Activated naive CD8-positive, alpha-beta T cell (primary cell): Measurements from ENCODE around the gene RASSF10.
"Not testable (repeated sequence)": the region's sequence is repeated elsewhere in the genome, so short reads cannot be mapped to it uniquely, and the experiment has no call there.

Source experiments
- H3K27ac Mint-ChIP-seq: one replicate; pipeline ENCODE4 v1.8.0; 2021; ENCODE audit warnings: mixed read lengths
- H3K27me3 Mint-ChIP-seq: one replicate; pipeline ENCODE4 v1.8.0; 2021; ENCODE audit warnings: mixed read lengths
- H3K36me3 Mint-ChIP-seq: one replicate; pipeline ENCODE4 v1.8.0; 2021; ENCODE audit warnings: mixed read lengths
- H3K4me1 Mint-ChIP-seq: one replicate; pipeline ENCODE4 v1.8.0; 2021; ENCODE audit warnings: low read depth, mixed read lengths
- H3K4me3 Mint-ChIP-seq: one replicate; pipeline ENCODE4 v1.8.0; 2021; ENCODE audit warnings: mild to moderate bottlenecking, mixed read lengths
- H3K9me3 Mint-ChIP-seq: one replicate; pipeline ENCODE4 v1.8.0; 2021; ENCODE audit warnings: low read depth, mixed read lengths

RASSF10 gene

DNA sequence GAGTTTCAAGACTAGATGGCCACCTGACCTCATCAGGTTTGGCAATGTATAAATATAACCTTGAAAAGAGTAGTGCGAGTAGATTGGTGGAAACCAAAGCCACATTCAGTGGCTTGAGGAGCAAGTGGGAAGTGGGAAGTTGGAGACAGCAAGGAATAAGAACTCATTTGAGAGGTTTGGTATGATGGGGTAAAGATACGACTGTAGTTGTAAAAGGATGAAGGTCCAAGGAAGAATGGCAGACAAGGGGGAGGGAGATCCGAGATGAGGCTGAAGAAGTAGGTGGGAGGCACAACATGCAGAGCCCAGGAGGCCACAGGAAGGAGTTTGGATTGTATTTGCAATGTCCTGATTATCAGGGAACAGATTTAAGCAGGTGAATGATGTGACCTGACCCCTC lies 20.8 kb downstream of the RASSF10 start:
- H3K36me3 Mint-ChIP-seq: no peaks in the 10 kb centered on the region
- H3K9me3 Mint-ChIP-seq: no peaks in the 10 kb centered on the region
- H3K4me1 Mint-ChIP-seq: no peaks in the 10 kb centered on the region
- H3K4me3 Mint-ChIP-seq: no peak overlapping the region
- no peak overlapping the region for H3K27ac Mint-ChIP-seq
- H3K27me3 Mint-ChIP-seq: peaks cover 8% of the 10 kb centered on the region

DNA sequence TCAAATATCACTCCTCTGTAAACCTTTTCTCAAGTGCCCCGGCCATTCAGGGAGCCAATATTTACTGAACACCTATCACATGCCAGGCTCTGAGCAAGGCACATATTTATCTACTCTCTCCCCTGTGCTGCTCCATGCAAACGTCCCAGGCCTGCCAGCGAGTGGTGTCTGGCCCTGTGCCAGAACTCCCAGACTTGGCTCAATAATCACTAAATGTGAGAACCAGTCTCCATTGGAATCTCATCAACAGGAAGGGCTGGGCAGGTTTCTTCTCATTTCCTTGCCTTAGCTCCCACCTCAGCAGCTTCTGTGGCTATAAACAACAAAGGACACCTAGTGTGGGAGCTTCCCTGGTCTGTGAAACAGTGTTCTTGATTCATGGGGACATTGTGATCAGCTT lies 21.7 kb downstream of the RASSF10 start:
- no peaks in the 10 kb centered on the region for H3K4me1 Mint-ChIP-seq
- no peak overlapping the region for H3K4me3 Mint-ChIP-seq
- no peak overlapping the region for H3K27ac Mint-ChIP-seq
- no peaks in the 10 kb centered on the region for H3K36me3 Mint-ChIP-seq
- peaks cover 13% of the 10 kb centered on the region for H3K27me3 Mint-ChIP-seq
- H3K9me3 Mint-ChIP-seq: no peaks in the 10 kb centered on the region

DNA sequence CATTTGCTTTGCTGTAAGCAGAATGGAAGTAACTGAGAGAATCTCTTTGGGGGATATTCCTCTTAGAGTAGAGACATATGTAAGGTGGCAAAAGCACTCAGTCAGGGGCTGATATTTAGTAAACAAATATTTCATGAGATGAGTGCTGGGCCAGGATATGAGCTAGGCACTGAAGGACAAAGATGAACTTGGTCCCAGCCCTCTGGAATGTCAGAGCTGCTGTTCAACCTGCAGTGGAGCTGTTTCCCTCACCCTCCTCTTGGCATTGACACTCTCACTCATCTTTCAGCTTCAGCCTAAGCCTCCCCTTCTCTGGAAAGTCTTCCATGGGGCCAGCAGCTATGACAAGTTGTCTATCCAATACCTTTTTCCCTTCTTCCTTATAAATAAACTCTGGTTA lies 22.2 kb downstream of the RASSF10 start:
- H3K4me3 Mint-ChIP-seq: no peak overlapping the region
- no peaks in the 10 kb centered on the region for H3K36me3 Mint-ChIP-seq
- H3K4me1 Mint-ChIP-seq: no peaks in the 10 kb centered on the region
- no peaks in the 10 kb centered on the region for H3K9me3 Mint-ChIP-seq
- H3K27ac Mint-ChIP-seq: no peak overlapping the region
- H3K27me3 Mint-ChIP-seq: peaks cover 12% of the 10 kb centered on the region

DNA sequence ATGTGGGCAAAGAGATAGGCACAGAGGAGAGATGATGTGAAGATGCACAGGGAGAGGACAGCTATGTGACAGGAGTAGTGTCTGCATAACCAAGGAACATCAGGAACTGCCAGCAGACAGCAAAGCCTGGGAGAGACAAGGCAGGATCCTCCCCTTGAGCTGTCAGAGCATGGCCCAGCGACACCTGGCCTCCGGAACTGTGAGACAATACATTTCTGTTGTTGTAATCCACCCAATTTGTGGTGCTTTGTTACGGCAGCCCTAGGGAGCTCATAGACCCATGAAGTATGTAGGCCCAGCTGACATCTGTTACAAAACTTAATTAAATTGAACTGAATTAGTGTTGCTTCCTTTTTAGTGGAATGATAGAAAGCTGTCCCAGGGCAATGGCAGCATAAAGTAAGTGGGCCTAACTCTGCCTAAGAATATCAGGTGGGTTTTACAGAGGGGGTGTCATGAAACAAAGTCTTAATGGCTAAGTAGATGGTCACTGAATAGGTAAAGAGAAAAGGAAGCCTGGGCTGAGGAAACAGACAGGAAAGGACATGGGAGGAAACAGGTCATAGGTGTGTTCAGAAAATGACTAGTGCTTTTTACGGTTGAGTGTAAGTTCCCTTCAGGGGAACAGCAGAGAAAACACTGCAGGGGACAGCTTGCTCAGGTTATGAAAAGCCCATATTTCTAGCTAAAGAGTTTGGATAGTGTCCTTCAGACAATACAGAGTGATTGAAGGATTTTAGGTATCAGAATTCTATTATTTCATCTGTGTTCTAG lies 24.8 kb downstream of the RASSF10 start:
- H3K4me3 Mint-ChIP-seq: no peak overlapping the region
- peaks cover 10% of the 10 kb centered on the region for H3K27me3 Mint-ChIP-seq
- H3K36me3 Mint-ChIP-seq: no peaks in the 10 kb centered on the region
- no peaks in the 10 kb centered on the region for H3K4me1 Mint-ChIP-seq
- no peak overlapping the region for H3K27ac Mint-ChIP-seq
- H3K9me3 Mint-ChIP-seq: no peaks in the 10 kb centered on the region

DNA sequence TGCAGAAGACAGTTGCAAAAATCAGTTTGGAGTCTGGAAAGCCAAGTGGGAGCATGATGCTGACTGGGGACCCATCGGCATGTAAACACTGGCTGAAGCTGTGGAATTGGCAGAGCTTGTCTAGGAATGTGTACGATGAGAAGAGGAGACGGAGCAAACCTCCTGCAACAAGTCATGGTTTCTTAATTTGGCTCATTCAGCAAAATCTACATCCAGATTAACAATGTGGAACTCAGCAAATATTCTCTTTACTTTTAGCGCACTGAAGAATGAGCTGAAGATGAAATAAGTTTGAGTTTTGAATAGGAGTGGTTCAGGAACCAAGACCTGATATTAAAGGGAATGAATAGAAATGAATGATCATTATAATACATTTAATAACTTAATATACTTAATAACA lies 26.6 kb downstream of the RASSF10 start:
- Mint-ChIP-seq H3K27ac (no peak overlapping the region), H3K4me1 (no peaks in the 10 kb centered on the region), H3K9me3 (no peaks in the 10 kb centered on the region), H3K27me3 (peaks cover 19% of the 10 kb centered on the region), H3K4me3 (no peak overlapping the region), H3K36me3 (no peaks in the 10 kb centered on the region)

DNA sequence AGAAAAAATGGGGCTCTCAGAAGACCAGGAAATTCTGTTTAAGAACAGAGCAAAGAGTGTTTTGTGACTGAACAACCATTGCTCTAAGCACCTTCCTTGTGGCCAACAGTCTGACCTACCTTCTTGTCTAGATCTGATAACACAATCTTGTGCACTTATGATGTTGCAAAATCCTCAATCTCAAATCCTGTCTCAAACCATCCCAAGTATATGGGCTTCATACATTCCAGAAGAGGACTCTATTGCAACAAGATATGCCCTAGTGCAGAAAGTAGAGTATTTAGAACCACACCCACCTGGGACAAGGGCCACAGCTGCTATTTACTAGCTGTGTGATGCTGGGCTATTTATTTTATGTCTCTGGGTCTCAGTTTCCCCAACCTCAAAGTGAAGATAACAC lies 27.1 kb downstream of the RASSF10 start:
- Mint-ChIP-seq H3K36me3 (no peaks in the 10 kb centered on the region), H3K27me3 (peaks cover 21% of the 10 kb centered on the region), H3K4me3 (no peak overlapping the region), H3K9me3 (no peaks in the 10 kb centered on the region), H3K4me1 (no peaks in the 10 kb centered on the region), H3K27ac (no peak overlapping the region)

DNA sequence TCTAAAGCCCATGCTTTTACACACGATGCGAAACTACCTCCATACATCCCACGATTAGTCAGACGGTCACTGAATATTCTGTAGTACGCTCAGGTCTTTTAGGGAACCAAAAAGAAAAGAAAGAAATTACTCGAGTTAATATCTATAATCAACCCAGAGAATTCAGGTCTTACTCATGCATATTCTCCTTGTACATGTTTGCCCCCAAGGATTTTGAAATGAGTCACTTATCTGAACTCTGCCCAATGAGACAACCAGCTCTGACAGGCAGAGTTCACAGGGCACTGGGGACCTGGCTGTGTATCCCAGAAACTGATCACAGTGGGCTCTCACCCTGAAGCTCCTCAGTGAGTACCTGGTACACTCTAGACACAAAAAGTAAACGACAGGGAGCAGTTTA lies 29.2 kb downstream of the RASSF10 start:
- H3K27me3 Mint-ChIP-seq: peaks cover 22% of the 10 kb centered on the region

DNA sequence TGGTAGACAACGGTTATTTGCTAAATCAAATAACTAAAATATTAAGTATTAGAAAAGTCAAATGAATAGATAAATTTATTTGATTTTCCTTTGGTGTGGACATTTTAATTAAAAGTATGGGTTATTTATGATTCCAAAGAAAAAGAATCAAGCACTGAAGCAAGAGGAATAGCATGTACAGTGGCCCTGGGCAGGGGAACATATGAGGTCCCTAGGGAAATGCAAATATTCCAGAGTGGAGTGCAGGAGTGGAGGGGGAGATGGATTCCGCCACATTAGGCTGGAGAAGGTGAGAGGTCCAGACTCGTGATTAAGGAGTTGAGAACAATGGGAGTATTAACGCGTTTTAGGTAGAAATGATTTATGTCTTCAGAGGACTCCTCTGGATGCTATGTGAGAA lies 30.0 kb downstream of the RASSF10 start:
- H3K36me3 Mint-ChIP-seq: no peaks in the 10 kb centered on the region
- no peak overlapping the region for H3K4me3 Mint-ChIP-seq
- H3K9me3 Mint-ChIP-seq: no peaks in the 10 kb centered on the region
- H3K4me1 Mint-ChIP-seq: no peaks in the 10 kb centered on the region
- H3K27ac Mint-ChIP-seq: no peak overlapping the region
- peaks cover 22% of the 10 kb centered on the region for H3K27me3 Mint-ChIP-seq

More for the DNA sequence above, 29.2 kb downstream of the RASSF10 start:
- Mint-ChIP-seq H3K9me3 (no peaks in the 10 kb centered on the region), H3K27ac (no peak overlapping the region), H3K4me1 (no peaks in the 10 kb centered on the region), H3K4me3 (no peak overlapping the region), H3K36me3 (no peaks in the 10 kb centered on the region)

DNA sequence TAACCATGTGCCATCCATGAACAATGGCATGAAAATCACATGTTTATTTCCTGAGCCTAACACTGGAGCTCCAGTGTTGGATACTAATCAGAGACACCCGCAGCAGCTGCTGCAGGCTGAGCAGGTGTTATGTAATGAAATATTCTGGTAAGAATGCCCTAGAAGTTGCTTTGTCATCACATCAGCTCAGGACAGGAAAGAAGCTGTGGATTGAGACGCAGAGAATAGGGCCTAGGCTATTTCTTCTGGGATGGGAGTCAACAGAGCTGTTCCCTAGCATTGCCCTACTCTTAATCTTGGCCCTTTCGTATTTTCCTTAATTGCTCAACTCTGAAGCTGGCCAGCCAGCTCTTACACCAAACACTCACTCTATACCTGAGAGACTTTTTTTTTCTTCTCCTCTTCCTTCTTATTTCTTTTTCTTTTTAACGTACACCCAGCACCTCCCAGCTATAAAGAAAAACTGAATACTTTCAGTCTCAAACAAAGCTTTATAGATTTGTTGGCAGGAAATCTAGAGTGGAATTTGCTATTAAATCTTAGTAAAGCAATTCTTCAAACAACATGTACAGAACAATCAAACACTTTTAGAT lies 31.9 kb downstream of the RASSF10 start:
- Mint-ChIP-seq H3K4me3 (no peak overlapping the region), H3K4me1 (no peaks in the 10 kb centered on the region), H3K27me3 (peaks cover 14% of the 10 kb centered on the region), H3K27ac (no peak overlapping the region), H3K36me3 (no peaks in the 10 kb centered on the region), H3K9me3 (no peaks in the 10 kb centered on the region)

DNA sequence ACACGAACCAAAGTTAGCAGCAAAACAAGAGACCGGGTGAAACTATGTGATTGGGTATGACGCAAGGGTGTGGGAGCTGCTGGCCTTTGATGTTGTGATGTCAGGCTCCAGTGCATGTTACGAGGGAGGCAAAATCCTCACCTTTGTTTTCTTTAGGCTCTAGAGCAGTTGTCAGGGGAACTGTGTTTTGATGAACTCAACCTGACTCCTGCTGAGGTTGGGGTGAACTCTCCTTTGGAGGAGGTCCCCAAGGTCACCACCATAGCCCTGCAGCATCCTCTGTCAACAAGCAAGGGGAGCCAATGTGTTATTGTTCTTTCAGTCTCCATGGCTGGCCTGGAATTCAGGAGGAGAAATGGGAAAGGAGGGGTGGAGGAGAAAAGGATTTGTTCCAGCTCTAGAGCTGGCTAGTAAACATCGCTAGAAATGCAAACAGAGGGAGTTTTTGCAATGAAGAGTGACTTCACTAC lies 33.8 kb downstream of the RASSF10 start:
- Mint-ChIP-seq H3K27ac (no peak overlapping the region), H3K4me3 (no peak overlapping the region), H3K9me3 (no peaks in the 10 kb centered on the region), H3K4me1 (no peaks in the 10 kb centered on the region), H3K36me3 (no peaks in the 10 kb centered on the region), H3K27me3 (peaks cover 12% of the 10 kb centered on the region)

DNA sequence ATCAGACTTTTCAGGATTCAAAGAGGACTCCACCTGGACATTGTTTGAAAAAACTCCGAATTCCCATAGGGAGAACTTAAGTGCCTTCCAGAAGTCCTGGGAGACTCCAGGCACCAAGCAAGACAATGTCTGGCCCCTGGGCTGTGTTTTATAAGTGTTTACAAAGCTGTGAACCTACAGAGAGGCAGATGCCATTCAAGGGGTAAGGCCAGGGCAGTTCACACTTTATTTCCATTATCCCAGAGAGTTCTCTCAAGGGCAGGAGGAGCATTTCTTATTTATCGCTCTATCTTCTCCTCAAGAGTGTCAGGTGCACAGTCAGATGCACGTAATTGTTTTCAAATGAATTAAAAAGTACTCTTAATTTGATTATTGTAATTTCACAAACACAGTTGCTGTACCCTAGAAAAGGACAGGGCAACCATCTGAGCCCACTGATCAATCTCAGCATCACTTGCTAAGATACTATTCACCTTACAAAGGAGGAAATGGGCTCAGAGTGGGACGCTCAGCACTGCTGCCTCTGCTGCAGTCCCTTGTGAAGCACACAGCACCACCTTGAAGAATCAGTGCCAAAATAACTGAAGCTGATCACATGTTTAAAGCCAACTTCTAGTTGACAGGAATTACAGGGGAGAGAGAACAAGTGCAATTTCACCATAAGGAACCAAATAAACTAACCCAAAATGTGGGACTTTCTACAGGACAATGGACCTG lies 35.0 kb downstream of the RASSF10 start:
- H3K9me3 Mint-ChIP-seq: no peaks in the 10 kb centered on the region
- H3K4me1 Mint-ChIP-seq: no peaks in the 10 kb centered on the region
- peaks cover 13% of the 10 kb centered on the region for H3K27me3 Mint-ChIP-seq
- no peaks in the 10 kb centered on the region for H3K36me3 Mint-ChIP-seq
- no peak overlapping the region for H3K4me3 Mint-ChIP-seq
- H3K27ac Mint-ChIP-seq: no peak overlapping the region

DNA sequence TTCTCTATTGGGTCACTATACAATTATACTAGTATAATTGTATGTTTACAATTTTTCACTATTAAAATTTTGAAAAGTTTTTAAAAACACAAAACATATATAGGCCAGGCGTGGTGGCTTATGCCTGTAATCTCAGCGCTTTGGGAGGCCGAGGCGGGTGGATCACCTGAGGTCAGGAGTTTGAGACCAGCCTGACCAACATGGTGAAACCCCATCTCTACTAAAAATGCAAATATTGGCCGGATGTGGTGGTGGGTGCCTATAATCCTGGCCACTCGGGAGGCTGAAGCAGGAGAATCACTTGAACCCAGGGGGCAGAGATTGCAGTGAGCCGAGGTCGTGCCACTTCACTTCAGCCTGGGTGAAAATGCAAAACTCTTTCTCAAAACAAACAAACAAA lies 36.0 kb downstream of the RASSF10 start:
- not testable (repeated sequence) for H3K4me1 Mint-ChIP-seq, H3K9me3 Mint-ChIP-seq, H3K4me3 Mint-ChIP-seq, H3K27ac Mint-ChIP-seq, H3K36me3 Mint-ChIP-seq
- H3K27me3 Mint-ChIP-seq: peaks cover 11% of the 10 kb centered on the region

DNA sequence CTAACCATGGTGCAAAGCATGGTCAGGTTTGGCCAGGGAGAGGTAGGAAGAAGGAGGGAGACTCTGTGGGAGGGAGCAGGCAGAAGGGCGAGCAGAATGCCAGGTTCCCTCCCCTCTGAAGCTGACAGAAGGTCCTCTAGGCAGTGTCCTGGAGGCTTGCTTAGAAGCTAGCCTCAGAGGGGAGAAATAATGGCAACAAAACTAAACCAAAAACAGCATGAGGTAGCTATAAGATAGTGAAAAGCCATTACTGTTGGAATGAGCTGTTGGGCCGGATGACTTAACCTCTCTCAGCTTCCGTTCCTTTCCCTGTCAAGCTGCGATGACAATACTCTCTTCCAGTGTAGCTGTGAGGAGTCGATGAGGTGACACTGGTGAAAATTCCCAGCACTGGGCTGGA lies 36.6 kb downstream of the RASSF10 start:
- Mint-ChIP-seq H3K9me3 (no peaks in the 10 kb centered on the region), H3K4me1 (no peaks in the 10 kb centered on the region), H3K27me3 (peaks cover 13% of the 10 kb centered on the region), H3K27ac (no peak overlapping the region), H3K4me3 (no peak overlapping the region), H3K36me3 (no peaks in the 10 kb centered on the region)

DNA sequence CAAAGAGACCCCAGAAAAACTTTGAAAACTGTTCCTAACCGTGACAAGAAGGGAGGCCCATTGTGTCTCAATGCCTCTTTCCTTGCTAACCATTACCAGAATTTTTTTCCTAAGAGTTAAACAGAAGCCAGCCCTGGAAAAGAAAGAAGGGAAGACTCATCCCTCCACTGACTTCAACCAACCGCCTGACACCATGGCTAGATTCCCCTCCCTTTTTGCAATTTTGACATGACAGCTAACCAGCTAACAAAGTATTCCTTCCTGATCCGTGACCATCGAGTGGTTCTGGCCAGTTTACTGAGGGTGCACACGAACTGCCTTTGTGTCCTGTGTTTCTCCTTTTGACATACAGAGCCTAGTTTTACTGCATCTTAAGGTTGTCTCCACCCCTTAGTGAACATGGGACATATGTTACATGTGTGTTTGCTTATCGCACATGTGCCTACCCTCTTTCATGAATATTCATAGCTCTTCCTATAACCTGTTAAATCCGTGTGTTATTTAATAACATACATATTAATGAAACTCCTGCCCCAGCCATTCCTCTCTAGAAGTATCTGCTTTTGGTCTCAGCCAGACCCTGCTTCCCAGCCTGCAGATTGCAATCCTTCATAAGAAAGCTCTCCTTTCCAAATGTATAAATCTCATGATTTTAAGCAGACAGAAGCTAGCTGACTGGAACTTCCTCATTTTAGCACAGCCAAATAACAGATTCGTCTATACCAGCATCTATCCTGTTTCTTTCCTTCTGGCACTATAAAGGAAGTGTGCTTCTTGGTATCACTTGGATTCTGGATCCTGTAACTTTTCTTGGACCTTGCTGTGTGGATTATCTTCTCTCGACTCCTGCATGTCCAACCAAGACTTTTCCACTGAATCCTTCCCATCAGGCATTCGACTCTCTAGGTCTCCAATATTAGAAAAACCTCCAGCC lies 37.8 kb downstream of the RASSF10 start:
- Mint-ChIP-seq H3K36me3 (no peaks in the 10 kb centered on the region), H3K27ac (no peak overlapping the region), H3K4me1 (no peaks in the 10 kb centered on the region), H3K27me3 (peaks cover 12% of the 10 kb centered on the region), H3K9me3 (no peaks in the 10 kb centered on the region), H3K4me3 (no peak overlapping the region)
